Osteocyte (in vitro differentiated cells): ENCODE data around the gene YARS1. TPM values are rescaled to one million over a fixed set of nuclear protein-coding genes. Genes with fewer than 3 reads are reported as not detected.

Experiments used
- DNase-seq: peaks from one replicate; pipeline ENCODE4 v3.0.0; 2021; ENCODE audit warnings: mixed read lengths; ENCODE audit not compliant: unreplicated experiment; ENCODE audit errors: extremely low spot score
- H3K27ac Mint-ChIP-seq: one replicate; pipeline ENCODE4 v1.8.0; 2021; ENCODE audit warnings: mild to moderate bottlenecking, mixed read lengths; ENCODE audit not compliant: unreplicated experiment
- H3K27me3 Mint-ChIP-seq: one replicate; pipeline ENCODE4 v1.8.0; 2021; ENCODE audit warnings: mixed read lengths; ENCODE audit not compliant: unreplicated experiment
- H3K36me3 Mint-ChIP-seq: one replicate; pipeline ENCODE4 v1.8.0; 2021; ENCODE audit warnings: mixed read lengths; ENCODE audit not compliant: unreplicated experiment
- H3K4me1 Mint-ChIP-seq: one replicate; pipeline ENCODE4 v1.8.0; 2021; ENCODE audit warnings: mixed read lengths; ENCODE audit not compliant: unreplicated experiment
- H3K4me3 Mint-ChIP-seq: one replicate; pipeline ENCODE4 v1.8.0; 2021; ENCODE audit warnings: mild to moderate bottlenecking, moderate library complexity, mixed read lengths; ENCODE audit not compliant: unreplicated experiment
- H3K9me3 Mint-ChIP-seq: one replicate; pipeline ENCODE4 v1.8.0; 2021; ENCODE audit warnings: mixed read lengths; ENCODE audit not compliant: unreplicated experiment
- total RNA-seq: library from RNA; stranded (reverse); gene quantifications from 2 replicates; pipeline ENCODE4 v1.2.1, GENCODE V29; 2021
- TF ChIP-seq, protein P1 (sequence below): fragments of 200-600 bp; sonication (generic); IDR thresholded peaks from 2 replicates; pipeline ENCODE4 v1.5.0; 2021; ENCODE audit warnings: antibody characterized with exemption, mild to moderate bottlenecking, moderate library complexity

YARS1 gene
- total RNA-seq, 1 donor from 2014 or later, result 177 TPM

DNA sequence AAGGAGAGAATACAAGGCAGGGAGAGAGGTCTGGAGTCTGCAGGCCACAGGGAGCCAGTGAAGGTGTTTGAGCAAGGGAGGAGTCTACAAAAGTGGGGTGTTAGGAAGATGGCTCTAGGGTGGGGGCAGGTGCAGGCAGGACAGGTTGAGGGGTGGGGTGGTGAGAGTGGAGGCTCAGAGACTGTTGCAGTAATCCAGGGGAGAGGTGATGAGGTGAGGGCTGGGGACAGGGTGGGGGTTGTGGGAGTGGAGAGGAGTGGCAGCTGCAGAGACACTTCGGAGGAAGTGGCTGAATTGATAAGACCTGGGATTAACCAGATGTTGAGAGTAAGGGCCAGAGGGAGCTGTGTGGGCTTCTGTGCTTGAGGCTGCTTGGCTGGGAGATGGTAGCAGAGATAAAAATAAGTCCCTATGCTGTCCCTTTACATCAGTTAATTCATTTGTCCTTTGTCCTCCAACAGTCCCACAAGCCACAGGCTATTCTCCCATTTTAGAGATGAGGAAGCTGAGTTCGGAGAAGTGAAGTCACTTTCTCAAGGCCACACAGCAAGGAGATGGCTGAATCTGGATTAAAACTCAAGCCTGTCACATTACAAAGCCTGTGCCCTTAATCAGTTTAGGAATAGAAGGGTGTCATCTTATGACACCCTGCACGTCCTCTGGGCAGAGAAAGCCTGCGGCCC is 59.8 kb downstream of the YARS1 start:
- no peak overlapping the region for H3K4me3 Mint-ChIP-seq
- TF ChIP-seq, protein P1, sequence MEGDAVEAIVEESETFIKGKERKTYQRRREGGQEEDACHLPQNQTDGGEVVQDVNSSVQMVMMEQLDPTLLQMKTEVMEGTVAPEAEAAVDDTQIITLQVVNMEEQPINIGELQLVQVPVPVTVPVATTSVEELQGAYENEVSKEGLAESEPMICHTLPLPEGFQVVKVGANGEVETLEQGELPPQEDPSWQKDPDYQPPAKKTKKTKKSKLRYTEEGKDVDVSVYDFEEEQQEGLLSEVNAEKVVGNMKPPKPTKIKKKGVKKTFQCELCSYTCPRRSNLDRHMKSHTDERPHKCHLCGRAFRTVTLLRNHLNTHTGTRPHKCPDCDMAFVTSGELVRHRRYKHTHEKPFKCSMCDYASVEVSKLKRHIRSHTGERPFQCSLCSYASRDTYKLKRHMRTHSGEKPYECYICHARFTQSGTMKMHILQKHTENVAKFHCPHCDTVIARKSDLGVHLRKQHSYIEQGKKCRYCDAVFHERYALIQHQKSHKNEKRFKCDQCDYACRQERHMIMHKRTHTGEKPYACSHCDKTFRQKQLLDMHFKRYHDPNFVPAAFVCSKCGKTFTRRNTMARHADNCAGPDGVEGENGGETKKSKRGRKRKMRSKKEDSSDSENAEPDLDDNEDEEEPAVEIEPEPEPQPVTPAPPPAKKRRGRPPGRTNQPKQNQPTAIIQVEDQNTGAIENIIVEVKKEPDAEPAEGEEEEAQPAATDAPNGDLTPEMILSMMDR, result no peak
- H3K4me1 Mint-ChIP-seq, result peaks cover 39% of the 10 kb centered on the region
- no peaks in the 10 kb centered on the region for H3K36me3 Mint-ChIP-seq
- H3K27me3 Mint-ChIP-seq, result no peaks in the 10 kb centered on the region
- H3K9me3 Mint-ChIP-seq, result no peaks in the 10 kb centered on the region
- H3K27ac Mint-ChIP-seq, result no peak overlapping the region
- DNase-seq, result no peak

- H3K4me1 Mint-ChIP-seq, result peaks cover 24% of the 10 kb centered on the region
- H3K4me3 Mint-ChIP-seq, result peak overlapping the region; percentile 83
- H3K36me3 Mint-ChIP-seq, result no peaks in the 10 kb centered on the region
These were observed 61.4 kb downstream of the YARS1 start for GRCh38 chr1:32755810-32756159.

GRCh38 chr1:32755098-32755809 is 61.9 kb downstream of the YARS1 start:
- no peaks in the 10 kb centered on the region for H3K36me3 Mint-ChIP-seq
- DNase-seq, result no peak
- H3K4me1 Mint-ChIP-seq, result peaks cover 22% of the 10 kb centered on the region
- TF ChIP-seq, protein P1, result no peak
- peak overlapping the region; percentile 18 for H3K27ac Mint-ChIP-seq
- peak overlapping the region; percentile 83 for H3K4me3 Mint-ChIP-seq
- H3K9me3 Mint-ChIP-seq, result no peaks in the 10 kb centered on the region
- no peaks in the 10 kb centered on the region for H3K27me3 Mint-ChIP-seq

More at GRCh38 chr1:32755810-32756159, 61.4 kb downstream of the YARS1 start:
- Mint-ChIP-seq H3K27ac (no peak overlapping the region), H3K27me3 (no peaks in the 10 kb centered on the region), H3K9me3 (no peaks in the 10 kb centered on the region)
- no peak for DNase-seq
- TF ChIP-seq, protein P1, result no peak

DNA sequence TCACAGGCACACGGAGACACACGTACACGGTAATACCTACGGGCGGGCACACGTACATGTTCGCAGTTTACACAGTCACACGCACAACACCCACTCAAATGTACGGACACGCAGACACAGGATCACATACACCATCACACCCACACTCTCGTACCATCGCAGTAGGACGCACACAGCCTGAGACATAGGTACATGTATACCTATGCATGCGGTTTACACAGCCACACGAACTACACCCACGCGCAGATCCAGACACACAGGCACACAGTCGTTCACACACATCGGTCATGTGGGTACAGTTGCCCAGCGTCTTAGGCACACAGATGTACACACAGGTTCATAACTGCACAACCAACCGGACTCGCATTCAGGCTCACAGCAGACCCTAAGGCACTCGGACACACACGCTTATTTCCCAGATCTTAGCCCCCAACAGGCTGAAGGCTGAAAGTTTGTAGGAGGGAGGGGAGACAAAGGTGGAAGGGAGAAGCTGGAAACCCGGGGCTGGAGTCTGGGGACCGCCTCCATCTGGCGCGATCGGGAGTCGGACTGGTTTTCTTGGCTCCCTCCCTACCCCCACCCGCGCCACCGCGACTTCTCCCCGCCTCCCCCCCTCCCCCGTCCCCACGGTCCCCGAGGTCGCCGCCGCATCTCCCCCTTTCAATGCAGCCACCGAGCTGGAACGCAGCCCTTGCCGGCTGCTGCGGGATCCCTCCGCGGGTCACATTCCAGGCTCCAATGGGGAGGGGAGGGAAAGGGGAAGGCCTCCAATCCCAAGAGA is 62.7 kb downstream of the YARS1 start:
- TF ChIP-seq, protein P1, result no peak
- H3K27me3 Mint-ChIP-seq, result no peaks in the 10 kb centered on the region
- H3K4me1 Mint-ChIP-seq, result peaks cover 14% of the 10 kb centered on the region
- DNase-seq, result no peak
- H3K4me3 Mint-ChIP-seq, result peak overlapping the region; percentile 83
- no peaks in the 10 kb centered on the region for H3K36me3 Mint-ChIP-seq
- peak overlapping the region; percentile 7 for H3K27ac Mint-ChIP-seq
- no peaks in the 10 kb centered on the region for H3K9me3 Mint-ChIP-seq
